ENCODE data around the gene GADD45G.

GADD45G gene

DNA sequence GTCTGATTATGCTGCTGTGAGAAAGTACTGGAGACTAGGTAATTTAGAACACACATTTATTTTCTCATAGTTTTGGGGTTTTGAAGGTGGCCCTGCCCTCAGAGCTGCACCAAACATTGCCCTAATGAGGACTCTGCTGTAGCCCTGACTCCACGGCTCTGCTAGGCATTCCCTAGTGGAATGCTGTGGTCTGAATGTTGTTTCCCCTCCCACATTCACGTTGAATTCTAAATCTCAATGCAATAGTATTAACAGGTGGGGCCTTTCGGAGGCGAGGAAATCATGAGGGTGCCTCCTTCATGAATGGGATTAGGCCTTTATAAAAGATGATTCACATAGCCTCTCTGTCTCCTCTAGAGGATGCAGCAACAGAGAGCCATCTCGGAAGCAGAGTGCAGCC lies 25.7 kb downstream of the GADD45G start:
- DNase-seq (ENCODE audit: low read depth in 2 of 2), result no peak

DNA sequence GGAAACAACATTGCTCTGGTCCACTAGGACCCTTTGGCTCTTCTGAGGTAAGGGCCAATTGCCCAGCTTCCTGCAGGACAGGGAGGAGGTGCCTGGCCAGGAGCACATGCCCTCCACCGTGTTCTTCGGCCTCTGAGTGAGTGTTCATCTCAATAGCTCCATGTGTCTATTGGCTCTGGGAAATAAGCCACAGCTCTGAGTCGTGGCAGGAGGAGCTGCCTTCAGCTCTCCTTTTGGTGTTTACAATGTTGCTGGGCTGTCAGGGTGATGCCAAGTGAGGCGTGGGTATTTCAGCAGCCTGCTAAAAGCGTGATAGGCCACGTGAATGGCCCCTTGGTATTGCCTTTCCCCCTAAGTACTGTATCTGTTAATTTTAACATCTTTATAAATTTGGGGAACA lies 26.6 kb downstream of the GADD45G start:
- no peak for DNase-seq (ENCODE audit: low read depth in 2 of 2)

DNA sequence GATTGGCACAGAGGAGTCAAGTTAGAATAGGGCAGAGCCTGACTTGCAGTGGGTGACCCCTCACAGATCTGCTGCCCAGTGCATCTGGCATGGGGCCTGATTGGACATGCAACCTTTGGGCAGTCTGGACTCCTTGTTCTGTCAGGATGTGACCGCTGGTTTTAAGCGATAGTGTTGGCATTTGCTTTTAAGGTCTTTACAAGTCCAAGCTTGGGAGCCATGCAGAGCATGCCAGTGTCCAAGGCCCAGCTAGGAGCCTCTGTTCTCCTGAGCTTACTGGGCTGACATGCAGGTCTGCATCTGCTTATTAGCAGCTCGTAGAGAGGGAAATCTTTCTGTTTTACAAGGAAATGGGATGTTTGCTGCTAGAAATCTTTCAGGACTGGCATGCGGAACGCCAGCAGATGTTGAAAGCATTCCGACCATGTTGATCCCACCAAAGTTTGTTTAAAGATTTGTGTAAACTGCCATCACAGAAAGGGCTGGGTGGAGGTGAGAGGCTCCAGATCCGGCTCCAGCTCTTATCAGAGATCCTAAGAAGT lies 27.5 kb downstream of the GADD45G start:
- DNase-seq (ENCODE audit: low read depth in 2 of 2), result no peak

DNA sequence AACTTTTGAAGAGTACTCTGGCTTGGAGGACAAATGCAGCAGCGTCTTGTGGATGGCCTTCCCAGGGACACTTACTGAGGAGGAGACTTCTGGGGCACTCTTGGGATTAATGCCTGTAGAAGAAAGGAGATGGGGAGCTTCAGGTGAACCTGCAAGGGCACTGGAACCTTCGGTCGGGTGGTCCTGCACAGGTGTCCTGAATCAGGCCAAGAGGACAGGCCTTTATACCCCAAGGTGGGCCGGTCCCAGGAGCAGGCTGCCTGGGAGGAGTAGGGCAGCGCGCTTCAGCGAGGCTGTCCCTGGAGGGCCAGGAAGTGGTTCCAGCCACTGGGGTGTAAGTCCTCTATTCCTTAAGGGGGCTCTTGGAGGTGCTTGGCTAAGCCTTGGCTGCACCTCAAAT lies 27.9 kb downstream of the GADD45G start:
- no peak for DNase-seq (ENCODE audit: low read depth in 2 of 2)

DNA sequence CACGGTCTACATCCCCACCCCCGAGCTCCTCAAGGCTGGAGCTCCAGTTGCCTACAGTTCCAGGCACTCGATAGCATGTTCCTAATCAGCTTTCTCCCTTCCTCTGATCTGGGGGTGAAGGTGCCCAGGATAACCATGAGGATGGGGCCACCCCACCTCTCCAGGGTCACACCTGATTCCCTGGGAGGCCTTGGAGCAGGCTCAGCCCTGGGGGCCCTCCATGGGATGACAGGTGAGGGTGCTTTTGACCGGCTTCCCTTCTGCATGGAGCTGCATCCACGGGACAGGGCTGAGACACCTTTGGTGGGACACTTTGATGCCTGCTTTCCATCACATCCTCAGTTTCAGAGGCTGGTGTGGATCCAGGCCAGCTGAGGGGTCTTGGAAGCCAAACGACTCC lies 28.6 kb downstream of the GADD45G start:
- no peak for DNase-seq (ENCODE audit: low read depth in 2 of 2)

DNA sequence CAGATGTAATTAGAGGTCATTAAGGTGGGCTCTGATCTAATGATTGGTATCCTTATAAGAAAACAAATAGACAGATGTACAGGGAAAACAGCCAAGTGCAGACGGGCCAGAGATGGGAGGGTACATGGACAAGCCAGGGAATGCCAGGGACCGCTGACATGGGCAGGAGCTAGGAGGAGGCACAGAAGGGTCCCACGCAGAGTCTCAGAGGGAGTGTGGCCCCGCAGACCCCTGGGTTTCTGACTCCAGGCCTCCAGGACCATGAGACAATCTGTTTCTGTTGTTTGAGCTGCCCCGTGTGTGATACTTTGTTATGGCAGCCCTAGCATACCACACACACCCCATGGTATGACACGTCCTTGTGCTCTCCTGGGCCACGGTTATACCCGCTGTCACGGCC lies 29.1 kb downstream of the GADD45G start:
- DNase-seq (ENCODE audit: low read depth in 2 of 2), result no peak

DNA sequence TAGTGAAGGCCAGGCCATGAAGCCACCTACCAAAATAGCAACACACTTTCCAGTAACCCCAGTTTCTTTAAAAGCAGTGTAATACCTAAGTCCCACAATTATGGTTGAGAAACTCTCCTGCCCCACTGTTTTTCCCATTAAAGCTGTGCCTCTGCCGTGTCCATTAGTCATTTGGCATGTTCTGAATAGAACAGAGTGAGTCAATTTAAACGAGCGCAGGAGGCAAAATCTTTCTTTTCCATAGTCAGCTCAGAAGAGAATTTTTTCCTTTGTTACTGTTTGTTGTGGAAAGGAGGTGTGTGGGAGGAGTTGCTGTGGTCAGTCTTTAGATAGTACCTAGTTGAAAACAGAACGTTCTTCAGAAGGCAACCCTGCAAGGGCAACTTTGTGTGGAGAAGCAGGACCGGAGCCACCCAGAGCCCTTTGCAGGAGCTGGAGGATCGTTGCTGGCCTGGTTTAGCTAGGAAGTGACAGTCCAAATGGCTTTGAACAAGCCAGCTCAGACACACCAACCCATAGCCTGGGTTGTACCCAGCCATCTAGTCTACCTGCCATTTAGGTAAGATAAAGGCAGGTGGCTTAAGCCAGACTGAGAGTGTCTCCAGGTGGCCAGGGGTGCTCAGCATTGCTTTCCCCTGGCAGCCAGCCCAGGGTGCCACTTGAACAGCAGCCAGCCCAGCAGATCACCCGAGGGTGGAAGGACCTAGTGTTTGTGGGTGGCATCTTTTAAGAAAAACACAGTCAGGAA lies 30.4 kb downstream of the GADD45G start:
- DNase-seq (ENCODE audit: low read depth in 2 of 2), result no peak

DNA sequence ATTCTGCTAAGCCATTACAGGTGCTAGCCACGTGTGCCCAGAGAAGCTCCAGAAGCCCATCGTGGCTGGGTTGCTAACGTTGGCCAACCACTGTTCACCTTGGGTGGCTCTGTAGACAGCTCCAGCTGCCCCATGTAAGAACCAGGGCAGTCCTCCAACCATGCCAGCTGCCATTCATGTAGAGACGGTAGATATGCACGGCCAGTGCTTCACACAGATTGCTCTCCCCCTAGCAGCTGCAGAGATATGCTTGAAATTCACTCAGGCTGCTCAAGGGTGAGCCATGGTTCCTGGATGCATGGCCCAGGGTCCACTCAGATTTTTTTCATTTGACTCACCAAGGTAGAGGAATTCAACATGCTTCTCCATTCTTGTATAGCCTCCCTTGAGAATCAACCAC lies 31.0 kb downstream of the GADD45G start:
- DNase-seq (ENCODE audit: low read depth in 2 of 2), result no peak

DNA sequence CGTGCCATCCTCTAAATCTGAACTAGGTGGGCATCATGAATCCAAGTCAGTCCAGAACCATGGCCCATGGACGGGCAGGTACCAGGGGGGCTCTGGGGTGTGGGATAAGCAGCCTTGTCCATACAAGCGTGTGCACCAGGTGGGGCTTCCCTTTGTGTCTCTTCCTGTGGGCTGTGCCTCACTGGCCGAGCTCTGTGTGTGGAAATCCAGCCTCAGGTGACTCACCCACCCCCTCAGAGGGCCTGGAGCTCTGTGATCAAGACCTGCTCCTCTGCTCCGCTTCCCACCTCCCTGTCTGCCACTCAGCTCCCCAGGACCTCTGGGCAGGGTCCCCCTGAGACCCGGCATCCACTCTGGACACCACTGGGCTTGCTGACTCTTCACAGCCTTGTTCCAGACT lies 33.0 kb downstream of the GADD45G start:
- no peak for DNase-seq (ENCODE audit: low read depth in 2 of 2)

DNA sequence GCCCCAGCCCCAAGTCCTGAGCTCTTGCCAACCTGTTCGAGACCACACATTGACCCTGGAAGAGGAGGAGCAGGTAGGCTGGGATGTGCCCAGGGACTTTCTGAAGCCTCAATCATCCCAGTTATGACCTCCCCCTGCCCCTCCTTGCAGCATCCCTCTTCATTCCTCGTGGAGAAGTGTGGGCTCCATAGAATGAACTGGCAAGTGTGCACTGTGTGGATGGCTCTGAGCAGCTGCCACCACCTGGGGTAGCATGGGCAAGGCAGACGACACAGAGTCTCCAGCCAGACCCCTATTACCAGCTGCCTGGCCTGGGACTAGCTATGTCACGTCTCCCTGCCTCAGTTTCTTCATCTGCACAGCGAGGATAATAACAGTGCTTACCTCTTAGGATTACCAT lies 33.5 kb downstream of the GADD45G start:
- DNase-seq (ENCODE audit: low read depth in 2 of 2), result no peak

DNA sequence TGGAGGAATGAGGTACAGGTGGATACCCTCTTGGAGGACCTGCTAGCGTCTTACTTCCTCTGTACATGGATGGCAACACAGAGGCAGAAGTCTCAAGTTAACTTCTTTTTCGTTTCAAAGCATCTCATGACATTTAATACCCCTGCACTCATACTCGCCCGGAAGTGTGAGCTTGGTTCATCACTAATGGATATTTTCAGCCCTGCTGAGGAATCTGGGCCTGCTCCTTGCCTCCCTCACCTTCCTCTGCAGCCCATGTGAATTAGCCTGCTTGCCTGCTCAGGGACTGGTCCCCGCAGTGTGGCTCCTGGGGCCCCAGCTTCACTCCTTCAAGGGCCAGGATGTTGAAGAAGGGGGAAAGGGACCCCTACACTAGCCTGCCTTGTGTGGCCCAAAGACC lies 34.1 kb downstream of the GADD45G start:
- DNase-seq (ENCODE audit: low read depth in 2 of 2), result no peak

DNA sequence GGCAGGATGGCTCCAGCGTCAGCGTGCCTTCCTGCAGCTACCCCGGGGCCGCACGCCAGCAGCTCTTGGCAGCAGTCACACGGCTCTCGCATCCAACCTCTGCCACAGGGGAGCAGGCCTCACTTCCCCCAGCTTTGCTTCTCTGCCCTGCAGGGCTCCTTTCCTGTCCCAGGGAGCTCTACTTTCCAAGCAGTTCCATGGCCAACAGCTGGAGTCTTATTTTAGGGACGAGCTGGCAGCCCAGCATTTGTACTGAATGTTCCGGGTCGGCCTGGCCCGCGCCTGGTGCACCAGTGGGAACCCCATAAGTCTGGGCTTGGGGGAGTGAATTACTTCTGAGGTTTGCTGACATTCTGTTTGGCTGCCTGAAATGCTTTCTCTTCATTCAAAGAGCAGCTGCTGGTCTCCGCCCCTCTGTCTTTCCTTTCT lies 34.6 kb downstream of the GADD45G start:
- DNase-seq (ENCODE audit: low read depth in 2 of 2), result no peak

DNA sequence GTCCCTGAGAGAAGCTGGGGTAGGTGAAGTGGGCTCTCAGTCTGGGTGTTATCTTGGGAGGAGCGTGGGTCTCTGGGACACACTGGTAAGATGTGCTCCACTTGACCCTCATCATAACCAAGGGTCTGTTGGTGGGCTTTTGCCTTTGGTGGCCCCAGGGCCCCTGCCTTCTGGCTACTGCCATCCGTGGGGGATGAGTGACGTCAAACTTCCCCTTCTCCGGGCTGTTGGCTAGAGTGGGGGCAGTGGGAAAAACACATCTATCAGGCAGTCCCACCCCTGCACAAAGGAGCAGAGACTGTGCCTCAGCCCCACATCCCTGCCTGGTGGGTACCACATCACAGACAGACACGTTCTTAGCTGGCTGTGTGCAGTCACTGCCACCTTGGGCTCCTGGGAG lies 35.1 kb downstream of the GADD45G start:
- no peak for DNase-seq (ENCODE audit: low read depth in 2 of 2)

DNA sequence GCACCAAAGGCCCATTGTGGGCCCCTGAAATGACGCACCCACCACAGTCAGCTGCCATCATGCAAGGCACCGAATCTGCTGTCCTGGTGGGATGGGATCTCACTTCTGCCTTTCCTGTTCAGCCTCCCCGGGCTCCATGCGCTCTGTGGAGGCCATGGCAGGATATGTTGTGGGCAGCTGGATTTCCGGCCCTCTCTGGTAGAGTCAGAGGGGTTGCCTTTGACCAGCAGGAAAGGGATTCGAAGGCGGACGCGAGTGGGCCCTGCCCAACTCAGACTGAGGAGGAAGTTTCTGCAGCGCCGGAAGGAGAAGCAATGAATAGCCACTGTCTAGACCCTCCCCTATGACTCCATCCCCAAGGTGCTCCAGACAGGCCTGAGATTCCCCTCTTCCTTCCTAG lies 35.5 kb downstream of the GADD45G start:
- no peak for DNase-seq (ENCODE audit: low read depth in 2 of 2)

DNA sequence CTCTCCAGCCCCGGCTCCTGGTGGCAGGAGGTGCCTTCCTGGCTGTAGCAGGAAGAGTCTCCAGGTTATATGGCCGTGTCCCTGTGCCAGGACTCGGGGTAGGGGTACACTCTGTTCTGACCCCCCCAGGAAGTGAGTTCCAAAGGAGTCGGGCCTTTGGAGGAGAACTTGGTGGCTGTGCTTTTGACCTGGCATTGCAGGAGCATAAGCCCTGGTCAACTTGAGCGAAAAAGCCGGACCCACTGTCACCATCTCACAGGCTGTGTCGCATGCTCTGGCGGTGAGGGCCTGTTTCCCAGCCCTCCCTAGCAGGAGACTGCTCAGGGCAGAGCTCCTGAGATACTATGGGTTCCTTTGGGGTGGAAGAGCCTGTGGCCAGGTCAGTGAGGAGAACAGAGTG lies 36.0 kb downstream of the GADD45G start:
- no peak for DNase-seq (ENCODE audit: low read depth in 2 of 2)

DNA sequence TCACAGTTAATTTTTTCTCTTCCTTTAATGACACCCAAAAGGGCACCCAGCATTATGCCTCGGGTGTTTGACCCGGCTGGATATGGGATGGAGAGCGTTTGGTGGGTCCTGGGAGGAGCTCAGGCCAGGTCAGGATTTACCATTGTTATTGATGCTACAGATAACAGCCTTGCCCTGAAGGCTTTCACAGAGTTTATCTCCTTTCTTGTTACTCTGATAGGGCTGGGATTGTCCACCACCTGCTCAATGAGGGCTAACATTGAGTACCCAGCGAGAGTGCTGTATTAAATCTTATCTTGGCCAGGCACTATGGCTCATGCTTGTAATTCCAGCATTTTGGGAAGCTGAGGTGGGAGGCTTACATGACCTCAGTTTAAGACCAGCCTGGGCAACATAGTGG lies 37.2 kb downstream of the GADD45G start:
- DNase-seq (ENCODE audit: low read depth in 2 of 2), result no peak

DNA sequence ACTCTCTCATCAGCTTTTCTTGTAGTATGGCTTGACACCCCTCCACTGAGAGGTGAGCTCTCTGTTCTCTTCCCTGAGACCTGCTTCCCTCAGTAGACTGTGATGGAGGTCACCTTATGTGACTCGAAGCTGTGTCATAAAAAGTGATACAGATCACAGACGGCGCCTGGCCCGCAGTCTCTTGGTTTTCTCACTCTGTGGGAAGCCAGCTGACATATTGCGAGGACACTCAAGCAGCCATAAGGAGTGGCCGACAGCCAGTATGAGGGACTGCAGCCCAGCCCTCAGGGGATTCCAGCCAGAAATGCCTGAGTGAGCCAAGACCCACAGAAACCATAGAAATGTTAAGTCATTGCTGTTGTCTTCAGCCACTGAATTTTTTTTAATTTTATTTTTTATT lies 38.0 kb downstream of the GADD45G start:
- no peak for DNase-seq (ENCODE audit: low read depth in 2 of 2)

DNA sequence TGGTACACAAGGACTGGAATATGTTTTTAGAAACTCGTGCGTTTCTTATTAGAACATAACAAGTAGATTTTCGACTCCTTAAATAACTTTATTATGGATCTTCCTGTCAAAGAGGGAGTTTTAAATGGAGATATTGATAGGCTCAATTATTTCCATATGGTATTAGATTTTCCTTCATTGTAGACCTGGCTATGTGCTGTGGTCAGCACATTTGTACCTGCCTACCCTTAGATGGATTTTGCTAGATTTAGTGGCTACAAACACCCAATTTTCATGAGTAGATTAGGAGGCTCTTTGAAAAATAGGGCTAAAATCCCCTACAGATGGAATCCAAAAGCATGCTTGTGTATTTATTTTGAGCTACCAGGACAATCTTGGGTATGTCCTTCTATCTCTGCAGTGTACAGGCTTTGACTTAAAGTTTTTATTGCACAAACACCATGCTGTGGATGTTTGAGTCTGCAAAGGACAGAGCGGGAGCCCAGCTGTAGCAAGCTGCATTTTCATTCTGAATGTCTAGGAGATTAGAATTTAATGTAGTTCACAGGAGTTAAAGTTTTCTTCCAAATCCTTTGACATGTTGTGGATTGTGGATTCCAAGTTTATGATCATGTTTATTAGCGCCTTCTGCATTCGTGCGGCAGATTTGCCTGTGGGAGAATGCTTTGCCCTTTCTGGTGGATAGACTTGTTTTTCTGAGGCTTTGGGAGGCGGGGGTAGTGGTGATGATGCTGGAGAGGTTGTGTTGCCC lies 41.6 kb downstream of the GADD45G start:
- DNase-seq (ENCODE audit: low read depth in 2 of 2), result no peak

DNA sequence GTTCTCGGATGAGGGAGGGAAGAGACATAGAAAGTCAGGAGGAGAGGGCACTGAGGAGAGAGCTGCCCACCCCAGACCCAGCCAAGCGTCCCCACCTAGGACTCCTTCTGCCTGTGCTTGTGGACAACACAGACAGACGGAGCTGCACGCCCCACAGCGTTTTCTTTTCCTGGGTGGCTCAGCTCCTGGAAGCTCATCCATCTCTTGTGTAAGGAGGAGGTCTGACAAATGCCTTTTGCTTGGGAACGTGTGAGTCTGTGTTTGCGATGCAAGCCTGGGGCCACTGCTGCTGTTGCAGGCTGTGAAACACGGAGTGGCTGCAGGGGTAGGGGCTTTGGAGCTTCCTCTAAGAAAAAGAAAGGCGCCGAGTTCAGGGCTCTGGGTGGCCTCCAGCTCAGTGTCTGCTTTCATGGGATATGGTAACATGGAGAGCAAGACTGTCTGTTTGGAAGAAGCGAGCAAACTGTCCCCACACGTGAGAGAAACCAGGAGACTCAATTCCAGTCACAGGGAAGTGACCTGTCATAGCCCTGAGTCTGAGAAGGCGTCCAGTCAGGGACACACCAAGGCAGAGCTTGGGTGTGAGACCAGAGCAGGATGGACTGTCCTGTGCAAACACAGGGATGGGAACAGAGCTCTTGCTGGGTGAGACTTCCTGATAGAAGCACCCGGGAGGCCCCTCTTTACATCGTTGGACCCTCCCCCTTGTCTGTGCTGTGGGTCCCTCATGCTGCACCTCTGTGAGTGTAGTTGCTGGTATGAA lies 42.7 kb downstream of the GADD45G start:
- DNase-seq (ENCODE audit: low read depth in 2 of 2), result no peak

DNA sequence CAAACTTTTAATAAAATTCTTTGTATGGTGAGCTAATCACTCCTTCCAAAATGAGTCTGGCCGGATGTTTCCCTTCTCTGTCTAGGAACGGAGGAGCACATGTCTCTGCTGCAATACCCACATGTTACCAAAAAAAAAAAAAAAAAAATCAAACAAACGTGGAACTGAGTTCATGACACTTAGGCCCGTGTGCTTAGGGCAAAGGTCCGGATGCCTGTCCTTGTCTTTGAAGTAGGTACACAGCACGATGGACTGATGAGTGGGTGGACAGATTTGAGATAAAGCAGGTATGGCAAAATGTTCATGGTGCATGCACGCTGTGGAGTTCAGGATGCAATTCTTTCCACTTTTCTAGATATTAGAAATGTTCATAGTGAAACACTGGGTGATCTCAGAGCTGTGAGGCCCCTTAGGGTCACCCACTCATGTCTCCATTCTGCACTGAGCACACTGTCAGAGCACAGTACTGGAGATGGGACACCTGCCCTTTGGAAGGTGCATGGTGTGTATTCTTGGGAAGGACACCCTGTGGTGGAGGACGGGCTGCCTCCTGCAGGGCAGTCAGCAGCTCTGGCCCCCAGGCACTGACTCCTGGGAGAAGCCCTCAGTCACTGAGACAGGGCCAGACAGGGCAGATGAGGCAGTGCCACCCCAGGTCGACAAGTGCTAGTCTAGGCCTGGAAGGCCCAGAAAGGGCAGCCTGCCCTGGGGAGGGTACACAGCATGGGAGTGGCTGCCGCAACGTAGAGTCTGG lies 43.6 kb downstream of the GADD45G start:
- DNase-seq (ENCODE audit: low read depth in 2 of 2), result no peak

DNA sequence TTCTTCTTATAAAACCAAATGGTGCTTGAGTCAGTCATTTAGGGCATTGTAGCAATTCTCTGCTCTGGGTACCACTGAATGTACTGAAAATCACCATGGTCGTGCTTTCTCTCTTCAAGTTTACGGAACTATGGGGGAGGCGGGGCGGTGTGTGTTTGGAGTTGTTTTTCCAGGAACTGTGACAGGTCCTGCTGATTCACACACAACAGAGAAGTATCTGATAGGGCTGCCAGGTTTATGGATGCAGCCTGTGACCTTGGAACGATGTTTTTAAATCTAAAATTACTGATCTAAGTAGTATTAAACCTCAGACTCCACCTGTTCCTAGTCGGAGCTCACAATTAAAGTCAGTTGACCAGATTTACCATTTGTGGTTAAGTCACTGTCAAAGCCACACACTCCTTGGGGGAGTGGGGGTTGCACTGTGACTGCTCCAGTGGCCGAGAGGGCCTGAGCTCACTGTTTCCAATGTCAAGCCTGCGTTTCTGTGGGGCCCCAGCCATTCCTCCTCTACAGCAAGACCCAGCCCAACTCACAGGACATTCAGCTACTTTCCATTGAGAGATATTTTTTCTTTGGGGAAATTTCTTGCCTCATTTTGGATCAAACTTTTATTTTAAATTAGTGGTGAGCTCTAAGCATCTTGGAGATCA lies 44.4 kb downstream of the GADD45G start:
- no peak for DNase-seq (ENCODE audit: low read depth in 2 of 2)
